CD4-positive, alpha-beta T cell treated with Interleukin-21 for 1 hour (primary cell): ENCODE measurements around the gene KLHL21.
A peak's percentile ranks its signal among the peaks of the same experiment; 100 is the strongest.

ENCODE experiments used
- DNase-seq: peaks from one replicate; pipeline ENCODE4 v3.0.0-alpha.2; 2020

KLHL21 gene

GRCh38 chr1:6546326-6546725, 56.3 kb downstream of the KLHL21 start:
- DNase-seq: no peak

- DNase-seq: peak; percentile 7
These were observed 57.2 kb downstream of the KLHL21 start for GRCh38 chr1:6545276-6546112.

GRCh38 chr1:6544831-6545230, 57.8 kb downstream of the KLHL21 start:
- DNase-seq: no peak
